Medulla oblongata (tissue), 1 donor: ENCODE results near the gene ACOX2.

Experiments
- DNase-seq: peaks from one replicate; pipeline ENCODE4 v3.0.0-alpha.2; 2015; ENCODE audit errors: extremely low spot score

ACOX2 gene

GRCh38 chr3:58536501-58537411 is at the start of gene ACOX2:
Gene ACOX2 (minus strand): TSS chr3:58537190. CDS start chr3:58535106, 2,084 bp downstream.
- DNase-seq = peak; percentile 65

GRCh38 chr3:58585994-58586393 is 49.0 kb upstream of the ACOX2 start:
- no peak for DNase-seq

DNA sequence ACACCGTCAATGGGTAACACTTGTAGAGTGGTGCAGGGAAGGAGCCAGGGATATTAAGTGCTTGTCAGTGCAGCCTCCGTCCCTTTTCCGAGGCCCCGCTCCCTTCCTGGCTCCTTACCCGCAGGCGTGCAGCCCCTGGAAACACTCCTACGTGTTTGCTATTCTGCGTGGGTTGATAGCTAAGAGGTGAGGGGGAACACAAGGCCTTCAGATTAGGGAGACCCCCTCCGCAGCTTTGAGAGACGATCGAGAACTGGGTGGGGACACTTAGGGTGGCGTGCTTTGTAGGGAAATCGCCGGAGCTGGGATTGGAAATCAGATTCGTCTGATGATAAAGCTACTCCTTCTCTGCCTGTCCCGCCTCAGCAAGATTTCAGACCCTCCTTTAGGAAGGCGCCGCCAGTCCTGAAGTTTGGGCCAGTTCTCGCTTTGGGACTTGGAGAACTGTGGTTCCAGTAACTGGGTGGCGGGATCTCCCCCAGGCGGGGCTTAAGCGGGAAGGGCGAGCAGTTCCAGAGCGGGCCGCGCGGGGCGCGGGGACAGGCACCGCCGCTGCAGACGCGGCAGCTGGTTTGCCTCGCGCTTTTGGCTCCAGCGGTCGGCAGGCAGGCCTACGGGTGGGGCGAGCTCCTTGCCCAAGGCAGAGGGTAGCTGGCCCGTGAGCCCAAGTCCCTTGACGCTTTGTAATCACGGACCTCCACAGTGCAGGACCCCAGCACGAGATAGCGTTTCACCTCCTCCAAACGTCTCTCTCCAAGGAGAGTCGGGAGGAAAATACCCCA is 48.2 kb upstream of the ACOX2 start:
- peak; percentile 77 for DNase-seq

DNA sequence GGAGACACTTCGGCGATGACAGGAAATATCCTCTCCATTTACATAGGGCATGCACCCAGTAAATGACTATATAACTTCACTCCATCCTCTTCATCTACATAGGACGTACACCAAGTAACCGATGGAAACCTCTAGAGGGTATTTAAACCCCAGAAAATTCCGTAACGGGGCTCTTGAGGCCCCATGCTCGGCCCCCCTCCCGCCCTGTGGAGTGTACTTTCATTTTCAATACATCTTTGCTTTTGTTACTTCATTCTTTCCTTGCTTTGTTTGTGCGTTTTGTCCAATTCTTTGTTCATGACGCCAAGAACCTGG is 47.7 kb upstream of the ACOX2 start:
- no peak for DNase-seq

GRCh38 chr3:58581328-58582091 is 44.5 kb upstream of the ACOX2 start:
- peak; percentile 77 for DNase-seq

DNA sequence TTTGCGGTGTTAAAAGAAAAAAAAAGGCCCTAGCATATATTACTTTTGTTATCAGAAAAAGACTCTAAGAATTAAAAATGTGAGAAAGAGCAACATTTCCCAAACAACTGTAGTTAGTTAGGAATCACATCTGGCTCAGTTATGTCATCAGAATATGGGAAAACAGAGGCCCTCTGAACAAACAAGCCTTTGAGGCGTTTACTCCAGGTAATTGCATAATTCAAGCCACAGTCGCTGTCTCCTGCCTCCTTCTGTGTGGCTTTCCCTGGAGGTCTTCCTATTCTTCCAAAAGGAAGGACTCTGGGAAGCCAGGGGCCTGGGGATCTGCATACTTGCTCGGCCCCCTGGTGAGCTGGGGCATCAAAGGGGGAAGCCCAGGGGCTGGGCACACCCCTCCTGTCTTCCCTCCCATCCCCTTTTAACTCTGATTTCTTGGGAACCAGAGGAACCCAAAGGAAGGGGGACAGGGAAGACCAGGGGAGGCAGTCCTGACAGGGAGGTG is 43.9 kb upstream of the ACOX2 start:
- DNase-seq = no peak

GRCh38 chr3:58578873-58579272 is 41.9 kb upstream of the ACOX2 start:
- DNase-seq = no peak

DNA sequence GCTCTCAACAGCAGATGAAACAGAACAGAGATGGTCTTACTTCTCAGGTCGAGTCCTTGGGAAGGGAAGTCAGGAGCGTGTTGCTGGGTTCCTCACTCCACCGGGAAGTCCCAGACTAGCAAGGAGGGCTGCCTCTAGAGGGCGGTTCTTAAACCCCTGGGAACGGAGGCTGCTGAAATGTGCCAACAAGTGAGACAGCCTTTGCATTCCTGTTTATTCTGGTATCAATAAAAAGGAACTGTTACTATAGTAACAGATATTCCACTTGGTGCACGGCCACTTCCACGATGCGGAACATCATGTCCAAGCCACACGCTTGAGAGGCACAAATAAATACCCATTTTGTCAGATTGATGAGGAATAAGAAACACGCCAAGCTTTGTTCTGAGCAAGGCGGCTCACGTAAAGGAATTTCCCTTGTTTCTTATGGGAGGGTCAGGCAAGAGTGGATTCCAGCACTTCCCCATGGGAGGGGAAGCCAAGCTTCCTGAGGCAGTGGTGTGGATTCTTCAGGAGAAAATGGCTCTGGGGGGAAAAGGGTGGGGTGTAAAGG is 40.4 kb upstream of the ACOX2 start, which contains the start of gene FAM107A:
TSS of gene FAM107A (minus strand) at position 123 of the 553 bp plus-strand sequence. CDS start 7,531 bp downstream, outside the sequence.
- peak; percentile 77 for DNase-seq

GRCh38 chr3:58576716-58577115 is 39.7 kb upstream of the ACOX2 start:
- no peak for DNase-seq

- peak; percentile 55 for DNase-seq
Measured at GRCh38 chr3:58575971-58576652, 39.1 kb upstream of the ACOX2 start.

DNA sequence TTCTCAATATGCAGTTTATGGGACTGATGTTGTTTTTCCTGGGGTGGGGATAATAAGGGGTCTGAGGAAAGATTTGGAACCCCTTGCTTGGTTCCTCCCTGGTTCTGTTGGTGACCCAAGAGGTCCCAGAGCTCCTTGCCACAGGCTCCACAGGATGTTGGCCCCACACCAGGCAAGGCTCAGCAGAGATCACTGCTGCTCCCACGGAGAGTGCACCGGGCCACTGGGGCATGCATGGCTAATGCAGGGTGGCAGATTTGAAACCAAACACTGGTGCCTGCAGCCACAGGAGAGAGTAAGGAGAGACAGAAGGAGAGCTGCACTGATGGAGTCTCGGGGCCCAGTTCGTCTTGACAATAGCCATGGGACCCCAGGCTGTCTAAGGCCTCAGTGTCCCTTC is 37.7 kb upstream of the ACOX2 start:
- DNase-seq = no peak

DNA sequence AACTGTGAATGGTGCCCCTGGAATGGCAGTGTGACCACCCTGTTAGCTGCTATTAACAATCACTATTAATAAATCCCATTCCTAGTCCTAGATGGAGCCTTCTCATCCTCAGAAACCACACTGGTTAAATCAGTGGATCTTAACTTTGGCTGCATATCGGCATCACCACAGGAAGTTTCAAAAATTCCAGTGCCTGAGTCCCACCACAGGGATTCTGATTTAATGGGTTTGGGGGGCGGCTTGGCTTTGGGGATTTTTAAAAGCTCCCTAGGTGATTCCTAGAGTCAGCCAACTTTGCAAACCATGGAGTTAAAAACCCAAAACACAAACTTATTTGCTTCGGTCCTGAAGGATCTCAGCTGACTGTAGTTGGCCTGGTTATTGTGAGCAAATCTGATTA is 37.1 kb upstream of the ACOX2 start:
- DNase-seq = no peak

- no peak for DNase-seq
Measured at GRCh38 chr3:58573640-58574039, 36.6 kb upstream of the ACOX2 start.

DNA sequence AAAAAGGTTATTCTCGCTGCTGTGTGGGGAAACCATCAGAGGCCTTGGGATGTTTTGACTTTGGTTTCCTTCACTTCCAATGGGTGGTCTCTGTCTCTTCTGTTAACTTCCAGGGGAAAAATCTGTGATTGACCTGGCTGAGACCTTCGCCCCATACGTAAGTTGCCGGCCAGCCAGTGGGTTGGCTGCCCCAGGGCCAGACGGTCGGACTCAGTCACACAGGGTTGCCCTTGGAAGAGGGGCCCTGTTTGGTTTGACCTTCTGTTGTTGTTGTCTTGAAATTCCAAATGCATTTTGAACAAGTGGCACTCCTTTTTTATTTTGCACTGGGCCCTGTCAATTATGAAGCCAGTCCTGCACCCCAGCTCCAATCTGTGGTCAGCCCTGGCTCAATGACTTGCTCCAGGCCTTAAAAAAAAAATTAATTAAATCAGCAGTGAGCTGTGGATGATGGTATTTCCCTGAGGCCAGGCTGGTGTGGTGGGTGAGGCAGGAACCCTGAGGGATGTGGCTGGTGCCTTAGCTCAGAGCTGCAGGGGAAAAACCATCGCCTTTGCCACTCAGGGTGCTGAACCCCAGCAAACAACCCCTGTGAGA is 35.7 kb upstream of the ACOX2 start:
- DNase-seq = no peak

GRCh38 chr3:58572013-58572633 is 35.1 kb upstream of the ACOX2 start:
- no peak for DNase-seq

DNA sequence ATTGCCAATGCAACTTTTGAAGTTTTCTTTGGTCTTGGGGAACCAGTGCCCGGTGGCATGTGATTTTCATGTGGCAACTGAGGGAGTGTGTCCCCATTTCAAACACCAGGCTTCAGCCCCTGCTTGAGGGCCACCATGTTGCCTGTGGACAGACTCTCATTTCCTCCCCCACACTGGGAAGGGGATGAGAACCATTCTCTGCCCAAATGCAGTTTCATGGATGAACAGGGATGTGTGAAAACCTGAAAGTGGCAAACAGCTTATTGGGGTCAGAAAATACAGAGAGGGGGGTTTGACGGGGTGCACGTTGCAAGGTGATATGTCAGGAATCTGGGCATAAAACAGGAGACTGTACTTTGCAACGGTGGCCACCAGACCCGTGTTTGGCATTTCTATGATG is 33.9 kb upstream of the ACOX2 start:
- no peak for DNase-seq

DNA sequence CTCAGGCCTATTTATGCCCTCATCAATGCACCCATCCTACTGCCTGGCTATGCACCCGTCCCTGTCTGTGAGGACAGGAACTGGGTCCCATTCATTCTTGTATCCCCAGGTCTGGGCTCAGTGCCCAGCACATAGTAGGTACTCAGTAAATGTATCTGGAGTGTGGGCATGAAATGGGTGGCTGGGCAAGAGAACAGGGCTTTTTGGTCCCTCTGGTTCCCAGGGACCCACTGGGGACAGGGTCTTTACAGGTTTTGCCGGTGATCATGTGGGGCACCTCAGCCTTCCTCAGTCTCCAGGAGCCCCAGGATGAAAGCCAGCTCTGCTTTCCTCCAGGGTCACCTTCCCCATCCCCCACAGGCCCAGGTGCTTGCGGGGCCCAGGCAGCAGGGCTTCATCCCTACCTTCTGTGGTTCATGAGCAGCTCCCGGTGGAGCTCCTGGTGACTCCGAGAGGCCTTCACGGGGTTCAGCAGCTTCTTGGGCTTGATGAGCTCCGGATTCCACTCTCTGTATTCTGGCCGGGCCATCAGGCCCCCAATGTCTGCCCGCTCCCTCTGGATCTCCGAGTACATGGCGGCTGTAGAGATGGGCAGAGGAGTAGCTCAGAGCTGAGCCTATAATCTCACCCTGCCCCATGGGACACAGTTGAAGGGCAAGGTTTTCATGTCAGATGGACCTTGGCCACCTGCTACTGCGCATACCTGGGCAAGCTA is 32.5 kb upstream of the ACOX2 start:
- no peak for DNase-seq

DNA sequence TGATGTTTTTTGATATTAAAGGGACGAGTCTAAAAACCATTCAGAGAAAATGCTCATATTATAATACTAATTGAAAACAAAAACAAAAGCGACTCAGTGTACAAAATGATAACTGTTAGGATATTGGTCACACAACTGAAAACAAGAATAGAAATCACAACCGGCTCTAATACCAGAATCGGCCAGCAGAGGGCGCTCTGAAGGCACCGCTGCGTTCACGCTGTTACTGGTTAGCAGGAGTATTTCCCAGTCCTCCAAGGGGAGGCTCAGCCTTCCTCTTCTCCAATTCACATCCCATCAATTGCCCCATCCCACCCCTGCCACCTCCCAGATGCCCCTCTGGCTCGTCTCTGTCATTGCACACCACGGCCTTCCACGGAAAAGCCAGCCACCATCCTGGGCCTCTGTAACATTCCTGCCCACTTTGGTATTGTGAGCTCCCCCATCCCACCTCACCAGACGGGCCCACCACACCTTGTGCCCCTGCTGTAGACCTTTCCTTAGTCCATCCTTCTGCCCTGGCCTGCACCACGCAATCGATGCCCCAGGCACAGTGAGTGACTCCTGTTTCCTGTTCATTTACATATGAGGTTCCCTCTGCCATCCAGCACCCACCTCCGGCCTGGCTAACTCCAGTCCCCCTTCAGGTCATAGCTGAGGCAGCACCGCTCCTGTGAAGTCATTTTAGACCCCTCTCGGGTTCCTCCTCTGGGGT is 31.7 kb upstream of the ACOX2 start:
- DNase-seq = peak; percentile 80

DNA sequence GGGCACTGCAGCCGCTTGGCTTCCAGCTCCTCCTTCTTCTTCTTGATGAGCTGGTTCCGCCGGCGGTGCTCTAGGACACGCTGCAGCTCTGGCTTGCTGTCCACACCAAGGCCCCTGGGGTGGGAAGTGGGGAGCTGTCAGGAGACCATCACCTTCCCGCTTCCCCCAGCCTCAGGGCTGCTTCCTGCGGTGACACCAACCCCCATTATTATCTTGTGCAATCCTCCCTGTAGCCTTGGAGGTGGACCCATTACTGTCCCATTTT is 30.2 kb upstream of the ACOX2 start:
- no peak for DNase-seq
